A673 (cell line): ENCODE data around the gene NFKBIA. TPM values are rescaled to one million over a fixed set of nuclear protein-coding genes. Genes with fewer than 3 reads are reported as not detected.

Experiments
- Bru-seq: library from RNA; stranded (reverse); fragments of 400-500 nt; gene quantifications from one replicate; lab custom pipeline; 2021; lab: Mats Ljungman, UMichigan
- BruChase-seq, 2 experiments: library from RNA; stranded (reverse); fragments of 400-500 nt; gene quantifications; one replicate each; lab custom pipeline; 2021; lab: Mats Ljungman, UMichigan
- BruUV-seq: library from RNA; stranded (reverse); fragments of 400-500 nt; replicated peaks from 2 replicates; lab custom pipeline; 2021; lab: Mats Ljungman, UMichigan
- CTCF ChIA-PET: fragments of 300-600 bp; sonication (Branson Sonifier 250); formaldehyde crosslinking; loops from one replicate; lab custom pipeline; 2022; ENCODE audit warnings: antibody characterized with exemption; lab: Charles Lee
- POLR2A ChIA-PET: fragments of 300-600 bp; sonication (Branson Sonifier 250); formaldehyde crosslinking; loops from one replicate; lab custom pipeline; 2022; ENCODE audit warnings: antibody characterized with exemption; ENCODE audit not compliant: low non-redundant PET; lab: Charles Lee
- DNase-seq: peaks from one replicate; pipeline ENCODE4 v3.0.0-alpha.2; 2015; ENCODE audit warnings: low spot score
- H3K27ac ChIP-seq: fragments of 200-600 bp; sonication (generic); 2 replicates; pipeline ENCODE4 v1.5.1; 2016; ENCODE audit warnings: mixed run types, low read depth, mild to moderate bottlenecking, mixed read lengths, antibody characterized with exemption, low read length; ENCODE audit not compliant: poor library complexity, severe bottlenecking
- H3K27me3 ChIP-seq: fragments of 200-600 bp; sonication (generic); replicated peaks from 2 replicates; pipeline ENCODE4 v1.6.1; 2017; ENCODE audit warnings: mixed run types, low read depth, mild to moderate bottlenecking, mixed read lengths, antibody characterized with exemption, low read length; ENCODE audit not compliant: insufficient read depth, poor library complexity
- H3K36me3 ChIP-seq: fragments of 200-600 bp; sonication (generic); 2 replicates; pipeline ENCODE4 v1.6.1; 2016; ENCODE audit warnings: mixed run types, mild to moderate bottlenecking, mixed read lengths, antibody characterized with exemption, low read length; ENCODE audit not compliant: insufficient read depth, poor library complexity, severe bottlenecking
- H3K4me1 ChIP-seq: fragments of 200-600 bp; sonication (generic); 2 replicates; pipeline ENCODE4 v1.6.1; 2017; ENCODE audit warnings: mixed run types, mild to moderate bottlenecking, mixed read lengths, antibody characterized with exemption, low read length; ENCODE audit not compliant: insufficient read depth, poor library complexity, severe bottlenecking
- H3K4me3 ChIP-seq: fragments of 200-600 bp; sonication (generic); 2 replicates; pipeline ENCODE4 v1.5.1; 2016; ENCODE audit warnings: low read depth, mixed run types, mild to moderate bottlenecking, mixed read lengths, low read length; ENCODE audit not compliant: poor library complexity, severe bottlenecking
- H3K9me3 ChIP-seq: fragments of 200-600 bp; sonication (generic); 2 replicates; pipeline ENCODE4 v1.6.1; 2016; ENCODE audit warnings: mixed run types, low read depth, mild to moderate bottlenecking, mixed read lengths, antibody characterized with exemption, low read length; ENCODE audit not compliant: poor library complexity, severe bottlenecking
- EZH2 ChIP-seq: fragments of 200-600 bp; sonication (generic); IDR thresholded peaks from 2 replicates; pipeline ENCODE4 v1.6.1; 2017; ENCODE audit warnings: borderline replicate concordance, low read depth, mild to moderate bottlenecking, mixed read lengths, antibody characterized with exemption, low read length; ENCODE audit not compliant: poor library complexity, severe bottlenecking
- intact Hi-C: fragments of 100-400 bp; cut with micrococcal nuclease; formaldehyde crosslinking; loops from one replicate; pipeline ENCODE4 v1.10.0; 2022; ENCODE audit not compliant: unreplicated experiment
- long read RNA-seq: library from polyadenylated mRNA; stranded (forward); transcript quantifications from one replicate; pipeline ENCODE4 v2.0.0, GENCODE V29; 2022
- total RNA-seq: library from RNA; stranded (reverse); gene quantifications from 2 replicates; pipeline ENCODE4 v1.2.3, GENCODE V29; 2021
- TF ChIP-seq, protein P1 (sequence below): fragments of 300-800, 200-600 bp; sonication (generic); conservative IDR thresholded peaks from 2 replicates; pipeline ENCODE4 v1.5.1; 2017; ENCODE audit warnings: low read depth, mild to moderate bottlenecking, antibody characterized with exemption, low read length, moderate library complexity, mixed read lengths

Gene NFKBIA, protein sequence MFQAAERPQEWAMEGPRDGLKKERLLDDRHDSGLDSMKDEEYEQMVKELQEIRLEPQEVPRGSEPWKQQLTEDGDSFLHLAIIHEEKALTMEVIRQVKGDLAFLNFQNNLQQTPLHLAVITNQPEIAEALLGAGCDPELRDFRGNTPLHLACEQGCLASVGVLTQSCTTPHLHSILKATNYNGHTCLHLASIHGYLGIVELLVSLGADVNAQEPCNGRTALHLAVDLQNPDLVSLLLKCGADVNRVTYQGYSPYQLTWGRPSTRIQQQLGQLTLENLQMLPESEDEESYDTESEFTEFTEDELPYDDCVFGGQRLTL
- total RNA-seq (69.9 and 73.9 TPM in 2 replicates), Bru-seq, nascent RNA (percentile 97 among the genes with signal in this experiment), BruChase-seq, experiment 1, labeled RNA remaining after a 2-hour chase (percentile 95 among the genes with signal in this experiment), BruChase-seq, experiment 2, labeled RNA remaining after a 6-hour chase (percentile 82 among the genes with signal in this experiment)
- long read RNA-seq, transcript NFKBIA-201 (6 exons, 1,558 nt): major isoform, 128 of 140 reads
- long read RNA-seq, partial matches to known transcripts: 2 of 140 reads
- long read RNA-seq, other reads (novel, unspliced or antisense): 8 of 140 reads

DNA sequence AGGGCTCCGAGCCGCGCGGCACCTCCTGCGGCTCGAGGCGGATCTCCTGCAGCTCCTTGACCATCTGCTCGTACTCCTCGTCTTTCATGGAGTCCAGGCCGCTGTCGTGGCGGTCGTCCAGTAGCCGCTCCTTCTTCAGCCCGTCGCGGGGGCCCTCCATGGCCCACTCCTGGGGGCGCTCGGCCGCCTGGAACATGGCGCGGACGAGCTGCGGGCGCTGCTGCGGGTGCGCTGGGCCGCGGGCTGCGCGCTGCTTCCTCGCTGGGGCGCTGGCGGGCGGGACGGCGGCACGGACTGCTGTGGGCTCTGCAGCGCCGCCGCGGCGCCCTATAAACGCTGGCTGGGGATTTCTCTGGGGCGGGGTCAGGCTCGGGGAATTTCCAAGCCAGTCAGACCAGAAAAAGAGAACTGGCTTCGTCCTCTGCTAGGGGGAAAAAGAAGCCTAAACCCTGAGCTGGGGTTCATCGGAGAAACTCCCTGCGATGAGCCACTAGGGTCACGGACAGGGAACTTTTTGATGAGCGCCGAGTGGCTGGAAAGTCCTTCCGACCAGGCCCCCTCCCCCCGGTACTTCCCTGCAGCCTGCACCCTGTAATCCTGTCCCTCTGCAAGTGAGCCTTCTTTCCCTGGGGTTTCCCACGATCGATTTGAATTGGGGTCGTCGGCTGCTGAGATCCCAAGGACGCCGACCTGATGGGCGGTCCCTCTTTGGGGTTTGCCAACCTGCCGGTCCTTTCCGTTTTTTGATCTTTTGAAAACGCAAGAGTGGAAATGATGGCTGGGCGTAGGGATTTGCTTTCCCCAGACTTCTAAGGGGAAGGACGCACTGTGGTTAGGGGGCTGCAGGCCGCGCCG is at the start of gene NFKBIA:
NFKBIA (minus strand) TSS at position 301 of the 855 bp plus-strand sequence; CDS start at position 196, 105 bp downstream.
- peak; percentile 93 for DNase-seq
- peak within 1 kb of the TSS; percentile 99 for H3K27ac ChIP-seq
- ChIA-PET POLR2A (interaction anchor here (0.6 kb wide), 2 partner anchors 158 to 422 kb away, joined by 7 read pairs; partner anchors contain the start of gene BRMS1L), CTCF (interaction anchor here (1.1 to 1.9 kb wide), 4 partner anchors 174 to 262 kb away, joined by 5 to 12 read pairs (median 6); no protein-coding TSS in a partner anchor)
- no peaks in the 10 kb centered on the region for H3K9me3 ChIP-seq
- peaks cover 35% of the 10 kb centered on the region for H3K36me3 ChIP-seq
- H3K4me3 ChIP-seq: peak within 1 kb of the TSS; percentile 95
- TF ChIP-seq EZH2: no peak
- TF ChIP-seq, protein P1, sequence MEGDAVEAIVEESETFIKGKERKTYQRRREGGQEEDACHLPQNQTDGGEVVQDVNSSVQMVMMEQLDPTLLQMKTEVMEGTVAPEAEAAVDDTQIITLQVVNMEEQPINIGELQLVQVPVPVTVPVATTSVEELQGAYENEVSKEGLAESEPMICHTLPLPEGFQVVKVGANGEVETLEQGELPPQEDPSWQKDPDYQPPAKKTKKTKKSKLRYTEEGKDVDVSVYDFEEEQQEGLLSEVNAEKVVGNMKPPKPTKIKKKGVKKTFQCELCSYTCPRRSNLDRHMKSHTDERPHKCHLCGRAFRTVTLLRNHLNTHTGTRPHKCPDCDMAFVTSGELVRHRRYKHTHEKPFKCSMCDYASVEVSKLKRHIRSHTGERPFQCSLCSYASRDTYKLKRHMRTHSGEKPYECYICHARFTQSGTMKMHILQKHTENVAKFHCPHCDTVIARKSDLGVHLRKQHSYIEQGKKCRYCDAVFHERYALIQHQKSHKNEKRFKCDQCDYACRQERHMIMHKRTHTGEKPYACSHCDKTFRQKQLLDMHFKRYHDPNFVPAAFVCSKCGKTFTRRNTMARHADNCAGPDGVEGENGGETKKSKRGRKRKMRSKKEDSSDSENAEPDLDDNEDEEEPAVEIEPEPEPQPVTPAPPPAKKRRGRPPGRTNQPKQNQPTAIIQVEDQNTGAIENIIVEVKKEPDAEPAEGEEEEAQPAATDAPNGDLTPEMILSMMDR: peak; percentile 51
- no peaks in the 10 kb centered on the region for H3K27me3 ChIP-seq
- H3K4me1 ChIP-seq: peaks cover 49% of the 10 kb centered on the region
- BruUV-seq: TSS peak; percentile 72
- intact Hi-C loops: loop anchor here (5.0 to 10.0 kb wide), 2 partner anchors 112 to 360 kb away; partner anchors contain the start of genes FAM177A1 and PSMA6

DNA sequence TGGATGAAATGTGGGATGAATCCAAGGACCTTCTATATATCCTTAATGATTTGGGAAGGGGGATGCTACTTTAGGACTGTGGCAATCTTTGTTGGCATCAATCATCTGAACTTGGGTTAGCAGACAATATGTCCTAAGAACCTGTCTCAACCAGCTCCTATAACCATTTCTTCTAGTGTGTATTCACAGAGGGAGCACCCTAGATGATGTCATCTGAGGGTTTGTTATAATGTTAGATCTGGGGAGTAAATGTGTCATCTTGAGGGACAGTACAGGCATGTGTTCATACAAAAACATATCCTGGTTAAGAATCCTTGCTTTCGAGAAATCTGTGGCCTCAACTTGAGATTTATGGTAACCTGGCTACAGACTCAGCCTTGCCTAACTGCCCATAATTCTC is 41.9 kb upstream of the NFKBIA start:
- H3K27me3 ChIP-seq: no peaks in the 10 kb centered on the region
- intact Hi-C loops: no loop called here
- CTCF ChIA-PET: no interaction called here
- POLR2A ChIA-PET: no interaction called here
- no TSS peak for BruUV-seq
- no peaks in the 10 kb centered on the region for H3K4me1 ChIP-seq
- no peaks in the 10 kb centered on the region for H3K36me3 ChIP-seq
- H3K9me3 ChIP-seq: no peaks in the 10 kb centered on the region
- no peak overlapping the region for H3K27ac ChIP-seq
- no peak overlapping the region for H3K4me3 ChIP-seq
- no peak for TF ChIP-seq EZH2
- TF ChIP-seq, protein P1: no peak
- no peak for DNase-seq

DNA sequence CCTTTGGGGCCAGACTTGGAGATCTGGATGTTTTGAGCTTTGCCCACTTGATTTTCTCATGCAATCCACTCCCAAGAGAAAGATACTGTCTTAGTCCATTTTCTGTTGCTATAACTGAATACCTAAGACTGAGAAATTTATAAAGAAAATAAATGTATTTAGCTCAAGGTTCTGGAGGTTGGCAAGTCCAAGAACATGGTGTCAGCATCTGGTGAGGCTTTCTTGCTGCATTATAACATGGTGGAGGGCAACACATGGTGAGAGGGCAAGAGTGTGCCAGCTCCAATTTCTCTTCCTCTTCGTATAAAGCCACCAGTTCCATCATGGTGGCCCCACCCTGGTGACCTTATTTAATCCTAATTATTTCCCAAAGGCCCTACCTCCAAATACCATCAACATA is 39.6 kb upstream of the NFKBIA start:
- H3K27me3 ChIP-seq: no peaks in the 10 kb centered on the region
- H3K4me1 ChIP-seq: no peaks in the 10 kb centered on the region
- H3K36me3 ChIP-seq: no peaks in the 10 kb centered on the region
- intact Hi-C loops: no loop called here
- H3K4me3 ChIP-seq: no peak overlapping the region
- H3K27ac ChIP-seq: no peak overlapping the region
- CTCF ChIA-PET: no interaction called here
- no peak for DNase-seq
- H3K9me3 ChIP-seq: no peaks in the 10 kb centered on the region
- no TSS peak for BruUV-seq
- no peak for TF ChIP-seq EZH2
- TF ChIP-seq, protein P1: no peak
- POLR2A ChIA-PET: no interaction called here
